HG03354 (cell line): ENCODE results near the gene SEPTIN7.

Source experiments
- ATAC-seq: cut with Tn5 transposase; IDR thresholded peaks from one replicate; pipeline ENCODE4 v1.9.1; 2021; ENCODE audit warnings: mild to moderate bottlenecking; ENCODE audit not compliant: unreplicated experiment, poor library complexity, severe bottlenecking

The SEPTIN7 gene

DNA sequence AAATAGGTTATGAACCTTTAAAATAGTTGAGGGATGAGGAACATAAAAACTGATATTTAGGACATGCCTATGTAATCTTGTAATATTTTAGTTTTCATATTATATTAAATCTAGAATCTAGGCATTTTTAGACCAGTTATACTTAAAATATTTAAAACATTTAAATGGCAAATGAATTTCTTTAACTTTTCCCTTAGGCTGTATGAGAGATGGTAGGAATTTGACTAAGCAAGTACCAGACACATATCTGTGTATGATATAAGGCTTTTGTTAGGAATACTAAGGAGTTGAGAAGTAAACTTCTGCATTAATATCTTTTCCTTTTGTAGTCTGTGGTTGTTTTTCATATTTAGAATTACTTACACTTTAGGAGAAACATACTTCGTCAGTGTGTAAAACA, 25.1 kb downstream of the SEPTIN7 start:
- no peak for ATAC-seq

DNA sequence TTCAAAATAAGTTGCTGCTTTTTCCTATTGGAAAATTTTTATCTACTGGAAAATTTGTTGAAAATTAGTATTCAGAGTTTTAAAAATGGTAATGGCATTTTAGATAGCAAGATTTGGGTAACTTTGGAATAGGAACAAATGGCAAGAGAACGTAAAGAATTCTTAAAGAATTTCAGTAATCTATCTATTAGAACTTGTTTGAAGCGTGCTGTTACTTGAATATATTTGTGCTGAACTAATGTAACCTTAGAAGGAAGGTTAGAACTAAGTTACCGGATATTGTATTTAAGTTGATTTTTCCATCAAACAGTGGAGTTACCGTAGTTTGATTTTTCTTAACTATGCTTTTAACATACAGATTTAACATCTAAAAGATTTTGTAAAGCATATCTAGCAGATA, 25.9 kb downstream of the SEPTIN7 start:
- no peak for ATAC-seq

DNA sequence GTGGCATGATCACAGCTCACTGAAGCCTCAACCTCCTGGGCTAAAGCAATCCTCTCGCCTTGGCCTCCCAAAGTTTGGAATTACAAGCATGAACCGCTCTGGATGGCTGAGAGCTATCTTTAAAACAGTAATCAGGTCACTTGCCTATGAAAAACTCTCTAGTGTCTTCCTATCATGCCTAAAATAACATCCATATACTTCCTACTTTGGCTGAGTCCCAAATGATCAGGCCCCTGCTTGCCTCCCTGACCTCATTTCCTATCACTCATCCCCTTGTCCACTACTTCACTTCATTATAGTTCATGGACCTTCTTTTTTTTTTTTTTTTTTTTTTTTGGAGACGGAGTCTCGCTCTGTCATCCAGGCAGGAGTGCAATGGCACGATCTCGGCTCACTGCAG, 28.0 kb downstream of the SEPTIN7 start:
- ATAC-seq, result no peak

DNA sequence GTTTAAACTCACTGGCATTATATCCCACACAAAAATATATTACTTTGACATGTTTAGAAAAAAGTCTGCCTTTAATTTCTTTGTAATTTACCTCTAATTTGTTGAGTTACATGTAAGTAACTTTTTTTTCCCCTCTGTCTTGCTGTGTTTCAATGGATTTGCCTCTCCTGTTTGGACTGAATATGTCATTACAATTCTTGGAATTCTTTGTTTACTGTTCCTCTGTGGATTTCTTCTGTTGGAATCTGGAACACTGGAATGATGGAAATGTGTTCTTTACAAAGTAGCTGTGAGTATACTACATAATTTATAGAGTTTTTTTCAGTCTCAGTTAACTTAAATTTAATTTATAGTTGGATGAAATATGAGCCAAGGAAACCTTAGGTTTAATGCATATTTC, 30.4 kb downstream of the SEPTIN7 start:
- no peak for ATAC-seq

DNA sequence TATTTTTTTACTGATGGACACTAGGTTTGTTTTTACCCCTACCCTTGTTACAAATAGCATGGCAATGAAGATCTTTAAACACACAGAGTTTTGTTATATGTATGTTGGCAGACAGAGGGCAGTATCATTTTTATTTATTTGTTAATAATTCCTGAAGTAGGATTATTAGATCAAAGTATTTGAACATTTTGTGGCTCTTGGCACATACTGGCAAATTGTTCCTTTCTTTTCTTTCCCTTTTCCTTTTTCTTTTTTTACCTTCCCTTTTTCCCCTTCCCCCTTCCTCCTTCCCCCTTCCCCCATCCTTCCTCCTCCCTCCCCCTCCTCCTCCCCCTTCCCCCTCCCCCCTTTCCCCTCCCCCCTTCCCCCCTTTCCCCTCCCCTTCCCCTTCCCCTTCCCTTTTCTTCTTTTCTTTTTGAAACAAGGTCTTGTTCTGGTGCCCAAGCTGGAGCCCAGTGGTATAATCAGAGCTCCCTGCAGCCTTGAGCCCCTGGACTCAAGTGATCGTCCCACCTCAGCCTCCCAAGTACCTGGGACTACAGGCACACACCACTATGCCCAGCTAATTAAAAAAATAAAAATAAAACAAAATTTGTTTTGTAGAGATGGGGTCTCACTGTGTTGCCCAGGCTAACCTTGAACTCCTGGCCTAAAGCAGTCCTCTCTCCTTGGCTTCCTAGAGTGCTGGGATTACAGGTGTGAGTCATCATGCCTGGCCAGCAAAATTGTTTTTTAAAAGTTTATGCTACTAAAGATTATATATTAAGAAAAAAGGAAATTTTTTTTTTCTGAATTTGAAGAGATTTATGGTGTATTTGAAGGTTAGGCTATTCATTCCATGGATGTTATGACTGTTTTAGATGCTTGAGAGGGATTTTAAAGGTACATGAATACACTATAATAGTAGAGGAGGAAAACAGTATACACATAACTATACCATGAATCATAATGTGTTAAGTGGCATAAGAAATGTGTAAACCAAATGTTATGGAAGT, 39.3 kb downstream of the SEPTIN7 start:
- ATAC-seq, result no peak

DNA sequence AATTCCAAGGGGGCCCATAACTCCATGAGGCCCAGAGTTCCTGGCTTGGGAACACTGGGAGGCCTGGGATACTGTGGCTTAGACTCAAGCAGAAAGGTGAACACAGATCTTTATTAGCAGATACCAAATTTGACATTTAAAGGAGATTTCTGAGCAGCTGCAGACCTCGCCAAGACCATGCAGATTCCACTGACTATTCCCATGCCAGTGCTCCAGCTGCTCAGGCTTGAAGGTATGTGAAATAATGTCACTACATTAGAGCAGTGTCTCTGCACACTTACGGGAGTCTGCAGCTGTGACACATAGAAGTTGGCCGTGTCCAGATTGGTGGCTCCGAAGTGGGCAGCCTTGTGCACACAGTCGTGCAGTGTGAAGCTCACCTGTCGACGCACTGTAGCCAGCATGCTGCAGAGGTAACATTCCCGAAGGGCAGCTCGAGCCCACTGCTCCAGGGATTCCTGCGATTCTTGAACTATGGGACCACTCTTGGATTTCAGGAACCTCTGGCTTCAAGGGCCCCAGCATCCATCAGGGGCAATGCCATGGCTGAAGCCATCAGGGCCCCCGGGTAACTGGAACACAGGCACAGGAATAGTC, 46.1 kb downstream of the SEPTIN7 start:
- no peak for ATAC-seq

DNA sequence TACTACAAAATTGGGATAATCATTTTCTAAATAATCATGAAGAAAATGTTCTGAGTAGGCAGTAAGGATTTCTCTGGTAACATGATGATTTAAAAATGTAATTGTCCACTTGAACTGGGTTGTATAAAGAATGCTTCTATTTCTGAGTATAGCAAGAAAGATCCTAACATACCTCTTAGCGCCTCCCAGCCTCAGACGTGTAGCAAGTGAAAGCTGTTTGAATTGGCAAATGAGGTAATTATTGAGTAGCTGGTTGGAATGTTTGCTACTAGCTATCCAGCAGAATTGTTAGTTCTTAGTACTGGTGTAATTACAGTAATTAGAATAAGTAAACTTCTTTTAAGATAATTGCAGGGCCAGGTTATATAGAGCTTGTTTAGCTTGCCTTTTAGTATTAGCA, 47.9 kb downstream of the SEPTIN7 start:
- no peak for ATAC-seq

DNA sequence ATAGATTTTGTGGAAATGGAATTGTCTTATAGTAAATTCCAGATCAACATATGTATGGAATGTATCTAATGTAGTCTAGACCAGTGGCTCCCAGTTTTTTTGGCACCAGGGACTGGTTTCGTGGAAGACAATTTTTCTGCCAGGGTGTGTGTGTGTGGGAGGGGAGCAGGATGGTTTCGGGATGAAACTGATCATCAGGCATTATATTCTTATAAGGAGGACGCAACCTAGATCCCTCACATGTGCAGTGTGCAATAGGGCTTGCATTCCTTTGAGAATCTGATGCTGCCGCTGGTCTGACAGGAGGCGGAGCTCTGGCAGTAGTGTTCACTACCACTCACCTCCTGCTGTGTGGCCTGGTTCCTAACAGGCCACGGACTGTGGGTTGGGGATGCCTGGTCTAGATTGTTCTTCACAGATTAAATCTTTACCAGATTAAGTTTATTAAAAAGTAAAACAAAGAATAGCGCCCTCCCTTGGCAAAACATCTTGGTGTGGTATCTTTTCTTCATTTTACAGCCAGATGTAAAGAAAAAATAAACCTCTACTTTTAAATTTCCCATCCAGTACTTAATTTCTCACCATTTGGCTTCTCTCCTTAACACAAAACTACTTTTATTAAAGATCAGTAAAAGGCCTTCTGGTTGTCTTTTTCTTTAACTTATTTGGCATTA, 48.4 kb downstream of the SEPTIN7 start:
- ATAC-seq, result no peak

DNA sequence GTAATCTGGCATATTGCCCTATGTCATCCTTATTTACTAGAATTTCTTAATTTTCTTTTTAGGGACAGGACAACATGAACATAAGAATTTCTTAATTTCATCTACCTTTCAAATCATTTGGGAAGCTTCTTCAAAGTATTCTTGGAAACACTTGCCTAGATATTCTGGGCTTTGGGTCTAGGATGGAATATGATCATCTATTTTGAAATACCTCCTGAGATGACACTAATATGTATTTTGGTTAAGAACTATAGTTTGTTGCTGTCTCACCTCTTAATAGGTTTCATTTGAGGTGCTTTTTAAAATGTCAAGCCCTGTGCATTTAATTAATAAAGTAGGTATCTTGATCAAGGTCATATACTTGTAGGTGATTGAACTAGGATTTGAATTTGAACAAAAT, 49.1 kb downstream of the SEPTIN7 start:
- ATAC-seq, result no peak
